Measurements from ENCODE around the gene RAB33A.

RAB33A gene

DNA sequence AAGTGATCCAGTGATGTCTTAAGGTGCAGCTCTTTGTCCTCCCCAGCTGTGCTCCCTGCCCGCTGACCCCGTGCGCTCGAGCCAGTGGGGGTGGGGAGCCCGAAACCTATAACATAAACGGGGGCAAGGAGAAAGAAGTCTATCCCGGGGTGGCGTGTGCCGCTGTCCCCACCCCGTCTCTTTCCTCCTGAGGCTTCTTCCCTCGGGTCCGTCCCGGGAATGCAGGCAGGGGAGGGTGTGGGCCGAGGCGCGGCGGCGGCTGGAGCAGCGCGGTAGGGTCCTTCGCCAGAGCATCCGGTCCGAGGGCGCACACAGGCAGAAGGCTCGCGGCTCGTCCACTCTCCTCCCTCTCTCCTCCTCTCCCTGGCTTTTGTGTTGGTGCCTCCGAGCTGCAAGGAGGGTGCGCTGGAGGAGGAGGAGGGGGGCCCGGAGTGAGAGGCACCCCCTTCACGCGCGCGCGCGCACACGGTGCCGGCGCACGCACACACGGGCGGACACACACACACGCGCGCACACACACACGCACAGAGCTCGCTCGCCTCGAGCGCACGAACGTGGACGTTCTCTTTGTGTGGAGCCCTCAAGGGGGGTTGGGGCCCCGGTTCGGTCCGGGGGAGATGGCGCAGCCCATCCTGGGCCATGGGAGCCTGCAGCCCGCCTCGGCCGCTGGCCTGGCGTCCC lies at the start of gene RAB33A:
RAB33A (plus strand) TSS at position 517 of the 681 bp plus-strand sequence; CDS start at position 618, 101 bp downstream.
- DNase-seq (ENCODE audit: low read depth): peak; percentile 15

DNA sequence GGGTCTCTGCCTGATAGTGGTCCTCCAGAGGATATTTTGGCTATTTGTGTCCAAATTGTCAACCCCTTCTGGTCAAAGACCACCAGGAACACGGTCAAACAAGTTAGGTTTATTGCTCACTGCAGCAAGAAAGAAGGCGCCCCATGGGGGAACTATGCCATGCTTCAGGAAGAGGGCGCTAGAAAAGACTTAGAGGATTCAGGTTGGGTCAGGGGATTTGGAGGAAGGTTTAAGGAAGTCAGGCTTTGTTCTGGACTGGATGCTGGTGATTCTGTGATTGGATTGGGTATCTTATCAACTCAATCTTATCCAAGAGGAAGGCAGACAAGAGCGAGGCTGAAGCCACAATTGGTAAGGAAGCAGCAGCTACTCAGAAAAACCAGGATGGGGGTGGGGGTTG lies 47.2 kb upstream of the RAB33A start:
- no peak for DNase-seq (ENCODE audit: low read depth)

DNA sequence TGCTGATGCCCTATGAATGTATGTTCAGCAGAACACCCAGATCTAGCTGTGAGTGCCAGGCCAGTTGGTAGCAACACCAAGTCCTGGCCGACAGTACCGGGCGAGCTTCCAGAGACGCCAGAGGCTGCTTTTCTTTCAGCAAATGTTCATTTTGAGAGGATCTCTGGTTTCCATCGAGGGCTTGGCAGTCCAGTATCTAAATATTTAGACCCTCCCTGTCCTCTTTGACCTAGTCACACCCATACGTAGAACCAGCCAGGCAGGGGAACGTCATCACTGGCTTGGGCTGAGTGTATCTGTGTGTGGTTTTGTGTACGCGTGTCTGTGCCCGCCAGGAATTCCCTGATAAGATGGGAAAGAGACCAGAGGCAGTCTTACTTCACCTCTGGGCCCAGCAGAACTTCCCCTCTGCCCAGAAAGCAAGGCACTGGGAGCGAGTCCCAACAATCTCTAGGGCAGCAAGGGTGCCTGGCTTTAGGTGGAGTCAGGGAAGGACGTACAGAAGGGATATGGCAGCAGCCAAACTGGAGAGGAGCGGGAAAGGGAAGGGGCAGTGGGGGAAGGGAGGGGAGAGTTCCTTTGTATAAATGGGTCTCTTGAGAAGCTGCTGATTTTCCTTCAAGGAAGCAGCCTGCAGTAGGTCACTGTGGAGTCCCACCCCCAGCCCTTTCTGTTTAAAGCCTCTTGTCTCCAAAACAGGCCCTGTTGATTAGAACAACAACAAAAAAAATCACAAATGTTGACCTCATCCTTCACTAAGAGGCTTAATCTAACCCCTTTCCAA lies 46.5 kb upstream of the RAB33A start:
- no peak for DNase-seq (ENCODE audit: low read depth)

DNA sequence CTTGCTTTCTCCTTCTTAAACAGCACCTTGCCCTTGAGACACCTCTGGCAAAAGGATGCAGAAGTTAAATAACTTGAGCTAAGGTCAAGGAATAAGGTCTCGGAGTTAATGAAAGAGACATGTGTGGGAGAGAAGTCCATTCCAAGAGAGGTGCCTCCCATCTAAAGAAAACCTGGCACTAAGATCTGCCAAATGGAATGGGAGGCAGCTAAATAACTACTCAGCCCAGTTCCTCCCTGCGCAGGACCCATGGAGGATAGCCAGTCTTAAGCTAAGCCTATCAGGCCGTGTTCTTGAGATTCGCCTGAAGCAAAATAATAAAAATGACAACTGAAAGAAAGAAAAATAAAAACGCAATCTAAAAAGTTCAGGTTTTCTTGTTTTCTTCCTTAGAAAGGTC lies 40.8 kb upstream of the RAB33A start:
- no peak for DNase-seq (ENCODE audit: low read depth)

DNA sequence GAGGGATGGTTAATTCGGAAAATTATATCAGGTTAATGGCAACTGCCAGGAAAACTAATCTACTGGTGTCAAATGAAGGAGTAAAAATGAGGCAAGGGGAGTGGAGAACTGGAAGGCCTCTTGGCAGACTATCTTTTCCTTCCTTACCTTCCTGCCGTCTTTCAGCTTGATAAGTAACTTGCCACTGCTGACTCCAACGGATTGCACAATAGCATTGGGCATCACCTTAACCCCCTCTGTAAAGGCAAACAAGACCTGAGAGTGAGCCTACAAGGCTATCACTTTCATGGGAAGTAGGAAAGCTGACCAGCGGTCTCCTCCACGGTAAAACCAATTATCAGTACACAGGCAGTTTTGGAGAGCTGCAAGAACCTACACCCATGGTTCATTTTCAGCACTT lies 35.3 kb upstream of the RAB33A start:
- no peak for DNase-seq (ENCODE audit: low read depth)

DNA sequence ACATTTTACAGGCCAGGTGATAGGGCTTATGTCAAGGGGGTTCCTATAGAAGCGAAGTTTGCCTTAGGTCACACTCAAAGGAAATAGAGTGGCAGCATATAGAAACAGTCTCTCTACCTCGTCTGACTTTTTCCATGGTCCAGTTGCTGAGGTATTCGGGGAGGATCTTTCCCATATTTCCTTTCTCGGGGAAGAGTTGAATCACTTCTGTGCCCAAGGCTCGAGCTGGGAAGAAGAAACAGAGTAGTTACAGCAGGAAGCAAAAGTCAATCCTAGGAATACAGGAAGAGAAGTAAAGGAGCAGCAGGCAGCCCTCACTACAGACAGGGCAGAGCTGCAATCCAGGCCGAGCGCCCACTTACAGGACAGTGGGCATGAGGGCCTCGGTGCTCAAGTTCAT lies 34.8 kb upstream of the RAB33A start:
- no peak for DNase-seq (ENCODE audit: low read depth)

DNA sequence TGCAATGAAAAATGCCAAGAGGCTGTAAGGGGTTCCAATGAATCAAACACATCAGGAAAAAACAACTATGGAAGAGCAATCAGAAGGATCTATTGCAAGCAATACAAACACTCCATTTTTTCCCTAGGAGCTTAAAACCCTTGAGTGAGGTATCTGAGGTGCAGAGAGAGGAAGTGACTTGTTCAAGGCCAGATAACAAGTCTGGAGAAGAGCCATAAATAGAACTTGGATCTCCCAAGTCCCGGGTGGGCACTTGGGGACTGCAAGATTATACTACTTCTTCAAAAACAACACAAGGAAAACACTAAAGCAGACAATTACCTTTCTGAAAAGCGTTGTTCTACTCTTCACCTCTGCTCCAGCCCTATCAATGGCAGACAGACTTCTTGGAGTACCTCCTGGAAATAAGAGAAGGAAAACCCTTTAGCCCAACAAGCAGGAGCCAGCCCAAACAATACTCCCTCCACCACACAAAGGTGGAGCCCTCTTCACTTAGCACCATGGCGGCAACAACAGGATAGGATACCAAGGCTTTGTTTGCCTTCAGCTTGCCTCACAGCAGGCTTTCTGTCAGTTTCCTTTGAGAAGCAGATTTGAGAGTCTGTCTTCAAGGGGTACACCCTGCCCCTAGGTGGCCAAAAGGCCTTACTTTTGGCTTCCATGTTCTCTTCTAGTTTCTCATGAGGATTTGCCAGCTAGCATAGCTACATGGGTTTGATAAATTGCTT lies 32.1 kb upstream of the RAB33A start:
- no peak for DNase-seq (ENCODE audit: low read depth)

DNA sequence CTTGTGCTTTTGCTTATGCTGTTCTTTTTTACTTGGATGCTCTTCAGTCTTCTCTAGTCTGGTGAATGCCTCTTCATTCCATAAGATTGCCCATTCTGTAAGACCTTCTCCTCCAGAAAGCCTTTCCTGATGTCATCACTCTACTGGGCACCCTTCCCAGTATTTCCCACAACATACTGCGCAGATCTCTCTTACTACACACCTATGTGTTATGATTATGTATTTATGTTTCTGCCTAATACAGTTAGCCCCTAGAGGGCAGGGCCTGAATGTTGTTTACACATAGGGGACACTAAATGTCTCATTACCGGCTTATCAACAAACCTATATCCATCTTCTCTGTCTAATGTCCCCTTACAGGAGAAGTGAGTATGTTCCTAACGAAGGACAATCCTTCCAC lies 27.3 kb upstream of the RAB33A start:
- DNase-seq (ENCODE audit: low read depth): no peak

DNA sequence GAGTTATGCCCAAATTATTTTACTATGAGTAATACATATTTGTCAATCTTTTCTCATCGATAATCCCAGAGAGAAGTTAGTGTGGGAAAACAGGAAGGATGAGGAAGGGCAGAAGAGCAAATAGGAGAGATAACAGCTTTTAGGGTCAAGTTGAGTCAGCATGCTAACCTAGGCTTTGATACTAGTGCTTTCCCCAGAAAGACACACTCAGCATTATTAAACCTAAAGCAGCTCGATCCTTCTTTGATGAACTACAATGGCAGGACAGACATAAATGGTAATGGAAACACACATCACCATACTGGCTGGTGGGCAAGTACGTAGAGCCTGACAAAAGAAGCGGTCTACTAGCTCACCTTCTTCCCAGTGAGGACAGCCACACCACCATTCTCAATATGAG lies 26.6 kb upstream of the RAB33A start:
- DNase-seq (ENCODE audit: low read depth): no peak

DNA sequence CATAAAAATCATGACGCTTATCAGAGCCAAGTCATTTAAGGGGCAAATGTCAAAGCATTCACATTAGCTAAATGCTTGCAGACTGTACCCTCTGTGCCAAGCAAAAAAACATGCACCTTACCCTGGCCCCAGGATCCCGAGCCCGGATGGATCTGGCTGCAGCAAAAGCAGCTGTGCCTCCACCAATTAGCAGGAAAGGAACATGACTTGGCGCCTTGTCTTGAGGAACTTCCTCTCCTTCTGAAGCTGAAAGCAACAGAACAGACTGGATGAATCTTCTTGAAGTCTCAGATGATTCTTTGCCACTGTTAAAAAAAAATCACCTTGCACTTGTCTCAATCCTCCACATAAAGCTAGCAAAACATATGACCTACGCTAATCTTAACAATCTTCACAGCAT lies 24.1 kb upstream of the RAB33A start:
- no peak for DNase-seq (ENCODE audit: low read depth)

DNA sequence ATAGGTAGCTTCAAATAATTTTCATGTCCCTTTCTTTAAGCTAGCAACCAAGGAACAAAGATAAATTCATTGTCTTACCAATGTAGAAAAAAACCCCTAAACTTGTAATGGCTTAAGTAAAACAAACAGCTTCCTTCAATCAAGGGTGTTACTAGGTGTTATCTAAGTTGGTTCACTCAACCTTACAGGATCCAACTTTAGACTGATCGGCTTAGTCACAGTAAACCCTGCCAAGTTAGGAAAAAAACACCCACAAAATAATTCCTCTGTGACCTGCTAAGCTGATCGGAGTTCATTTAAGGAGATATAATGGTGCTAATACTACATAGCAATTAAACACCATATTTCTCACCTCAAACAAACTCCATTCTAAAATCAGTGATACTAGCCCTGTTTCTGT lies 16.2 kb upstream of the RAB33A start:
- no peak for DNase-seq (ENCODE audit: low read depth)

DNA sequence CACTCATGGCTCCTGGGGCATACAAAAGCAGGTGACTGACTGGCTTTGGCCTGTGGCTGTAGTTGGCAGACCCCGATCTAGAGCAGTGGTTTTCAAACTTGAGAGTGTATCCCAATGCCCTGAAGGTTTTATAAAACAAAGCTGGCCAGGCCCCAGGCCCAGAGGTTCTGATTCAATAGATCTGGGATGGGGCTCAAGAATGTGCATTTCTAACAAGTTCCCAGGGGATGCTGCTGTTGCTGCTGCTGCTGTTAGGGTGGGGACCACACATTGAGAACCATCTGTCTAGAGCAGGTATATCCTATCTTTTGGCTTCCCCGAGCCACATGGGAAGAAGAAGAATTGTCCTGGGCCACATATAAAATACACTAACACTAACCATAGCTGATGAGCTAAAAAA lies 13.5 kb upstream of the RAB33A start:
- DNase-seq (ENCODE audit: low read depth): no peak

DNA sequence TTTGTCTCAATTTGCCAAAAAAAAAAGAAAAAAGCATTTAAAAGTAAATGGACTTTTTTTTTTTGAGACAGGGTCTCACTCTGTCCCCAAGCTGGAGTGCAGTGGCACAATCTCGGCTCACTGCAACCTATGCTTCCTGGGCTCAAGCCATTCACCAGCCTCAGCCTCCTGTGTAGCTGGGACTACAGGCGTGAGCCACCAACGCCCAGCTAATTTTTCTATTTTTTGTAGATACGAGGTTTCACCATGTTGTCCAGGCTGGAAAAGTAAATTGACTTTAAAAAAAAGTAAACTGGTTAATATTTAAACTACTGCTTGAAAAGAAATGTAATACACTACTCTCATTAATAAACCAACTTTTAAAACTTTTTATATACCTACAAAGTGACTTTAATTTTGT lies 12.0 kb upstream of the RAB33A start:
- DNase-seq (ENCODE audit: low read depth): no peak

DNA sequence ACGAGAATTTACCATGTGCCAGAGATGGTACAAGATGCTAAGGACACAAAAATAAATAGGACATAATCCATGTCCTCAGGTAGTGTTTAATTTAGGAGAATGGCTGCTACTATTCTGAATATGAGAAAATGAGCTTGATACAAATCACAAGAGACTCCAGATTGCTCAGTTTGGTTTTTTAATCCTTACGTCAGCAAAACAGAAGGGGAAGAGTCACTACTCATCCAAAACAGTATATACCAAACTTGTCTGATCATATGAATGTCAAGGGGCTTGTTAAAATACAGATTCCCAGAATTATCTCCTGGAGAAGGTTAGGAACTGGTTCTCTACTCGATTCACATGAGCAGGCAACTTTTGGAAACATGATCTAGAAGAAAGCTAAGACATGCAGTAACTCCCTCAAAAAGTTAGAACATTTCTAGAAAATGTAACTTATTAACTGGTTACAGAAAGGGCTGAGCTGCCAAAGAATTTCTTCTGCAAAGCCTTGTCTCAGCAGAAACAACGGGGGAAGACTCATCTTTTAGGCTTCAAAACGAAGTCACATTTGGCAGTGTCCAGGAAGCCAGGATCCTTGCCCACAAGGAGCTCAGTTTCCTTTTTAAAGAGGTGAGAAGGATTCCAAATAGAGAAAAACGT lies 9.5 kb upstream of the RAB33A start:
- DNase-seq (ENCODE audit: low read depth): no peak

DNA sequence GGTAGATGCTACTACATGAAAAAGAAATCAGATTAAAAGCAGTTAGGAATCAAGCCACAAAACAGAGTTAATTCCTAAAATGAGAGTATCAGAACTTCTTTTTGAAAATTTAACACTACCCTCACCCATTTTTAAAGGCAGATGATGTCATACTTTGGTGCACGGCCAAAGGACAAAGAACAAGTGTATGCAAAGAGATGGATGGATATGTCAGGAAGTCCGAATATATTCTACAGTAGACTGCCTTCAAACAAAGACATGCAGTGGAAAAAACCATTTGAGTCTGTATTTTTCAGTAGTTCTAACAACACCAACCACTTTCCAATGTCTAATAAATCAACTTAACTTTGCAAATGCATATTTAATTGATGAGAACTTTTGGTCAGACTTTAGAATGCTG lies 8.4 kb upstream of the RAB33A start:
- DNase-seq (ENCODE audit: low read depth): no peak

DNA sequence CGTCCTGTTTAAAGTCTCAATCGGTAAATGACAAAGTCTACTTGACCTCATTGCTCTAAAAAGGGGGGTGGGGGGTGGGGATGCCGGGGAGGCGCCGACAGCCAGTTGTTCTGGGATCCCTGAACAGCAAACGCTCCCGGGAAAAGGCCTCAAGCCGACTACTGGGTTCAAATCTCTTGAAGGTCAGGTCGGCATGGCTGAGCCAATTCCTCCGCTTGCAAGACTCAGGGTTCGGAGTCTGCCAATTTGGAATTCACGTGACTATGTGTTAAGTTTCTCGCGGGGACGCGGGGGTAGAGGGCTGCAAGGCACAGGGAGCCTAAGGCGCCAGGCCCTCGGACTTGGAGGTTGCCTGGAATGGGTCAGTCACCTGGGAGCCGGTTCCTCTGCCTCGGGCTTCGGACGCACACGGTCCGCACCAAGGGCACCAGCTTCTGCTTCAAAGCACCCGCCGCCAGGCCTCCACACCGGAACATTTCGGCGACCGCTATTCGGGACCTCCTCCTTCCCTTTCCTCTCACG lies 6.5 kb upstream of the RAB33A start:
- DNase-seq (ENCODE audit: low read depth): no peak

DNA sequence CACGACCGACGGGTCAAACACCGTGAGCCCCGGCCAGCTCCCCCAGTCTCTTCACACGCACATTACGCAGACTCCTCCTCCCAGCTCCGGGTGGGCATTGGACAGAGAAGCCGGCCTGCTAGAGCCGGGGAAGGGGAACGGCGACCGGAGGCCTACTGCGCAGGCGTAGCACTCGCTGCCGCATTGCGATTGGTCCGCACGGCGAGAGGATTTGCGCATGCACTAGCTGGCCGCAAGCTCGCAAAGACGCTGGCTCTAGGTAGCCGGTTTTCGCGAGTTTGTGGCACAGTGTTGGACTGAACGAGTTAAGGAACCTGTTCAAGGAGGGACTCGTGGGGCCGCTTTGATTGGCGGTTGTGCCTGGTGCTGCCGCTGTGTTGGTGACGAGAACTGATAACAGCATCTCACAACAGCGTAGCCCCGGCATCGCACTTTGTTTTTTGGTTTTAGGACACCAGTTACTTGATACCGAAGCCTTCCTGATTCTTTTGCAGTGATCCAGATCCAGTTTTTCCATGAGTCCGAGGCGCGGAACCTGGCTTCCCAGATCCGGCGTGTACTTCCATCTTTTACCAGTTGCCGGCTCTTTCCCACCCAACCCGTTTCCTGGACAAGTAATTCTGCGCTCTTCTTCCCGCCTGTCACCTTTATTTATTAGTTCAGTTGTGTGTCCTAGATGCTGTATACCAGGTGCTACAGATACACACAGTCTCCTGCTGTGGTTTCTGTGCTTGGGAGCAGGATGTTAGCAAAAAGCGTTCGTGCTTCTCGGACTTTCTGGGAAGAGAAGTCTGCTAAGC lies 5.9 kb upstream of the RAB33A start, which contains the start of gene AIFM1:
AIFM1 (minus strand) TSS at position 139 of the 800 bp plus-strand sequence. CDS start 185 bp downstream, outside the sequence.
- peak; percentile 83 for DNase-seq (ENCODE audit: low read depth)

DNA sequence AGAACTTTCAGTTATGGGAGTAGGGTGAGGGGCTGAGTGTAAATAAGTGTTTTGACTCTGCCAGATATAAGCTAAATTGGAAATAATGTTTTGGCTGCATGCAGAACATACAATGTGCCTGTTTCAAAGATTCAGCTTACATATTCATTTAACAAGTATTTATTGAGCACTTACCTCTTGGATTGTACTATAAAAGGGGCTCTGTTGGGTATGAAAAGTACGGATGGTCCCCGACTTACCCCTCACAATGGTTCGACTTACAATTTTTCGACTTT lies 5.3 kb upstream of the RAB33A start:
- no peak for DNase-seq (ENCODE audit: low read depth)

DNA sequence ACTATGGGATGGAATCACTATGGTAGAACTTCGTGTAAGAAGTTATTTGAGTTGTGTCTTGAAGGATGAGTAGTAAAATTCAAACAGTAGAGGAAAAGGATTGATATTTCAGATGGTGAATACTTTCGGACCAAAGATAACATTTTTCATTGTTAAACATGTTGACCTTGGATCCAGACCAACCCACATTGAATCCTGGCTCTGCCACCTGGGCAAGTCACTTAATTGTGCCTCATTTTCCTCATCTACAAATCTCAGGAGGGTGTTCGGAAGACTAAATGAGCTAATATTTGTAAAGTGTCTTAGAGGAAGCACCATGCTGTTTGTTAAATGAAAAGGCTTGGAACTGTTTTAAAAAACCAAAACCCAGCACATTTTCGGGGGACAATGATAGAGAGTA lies 4.7 kb upstream of the RAB33A start:
- DNase-seq (ENCODE audit: low read depth): no peak

DNA sequence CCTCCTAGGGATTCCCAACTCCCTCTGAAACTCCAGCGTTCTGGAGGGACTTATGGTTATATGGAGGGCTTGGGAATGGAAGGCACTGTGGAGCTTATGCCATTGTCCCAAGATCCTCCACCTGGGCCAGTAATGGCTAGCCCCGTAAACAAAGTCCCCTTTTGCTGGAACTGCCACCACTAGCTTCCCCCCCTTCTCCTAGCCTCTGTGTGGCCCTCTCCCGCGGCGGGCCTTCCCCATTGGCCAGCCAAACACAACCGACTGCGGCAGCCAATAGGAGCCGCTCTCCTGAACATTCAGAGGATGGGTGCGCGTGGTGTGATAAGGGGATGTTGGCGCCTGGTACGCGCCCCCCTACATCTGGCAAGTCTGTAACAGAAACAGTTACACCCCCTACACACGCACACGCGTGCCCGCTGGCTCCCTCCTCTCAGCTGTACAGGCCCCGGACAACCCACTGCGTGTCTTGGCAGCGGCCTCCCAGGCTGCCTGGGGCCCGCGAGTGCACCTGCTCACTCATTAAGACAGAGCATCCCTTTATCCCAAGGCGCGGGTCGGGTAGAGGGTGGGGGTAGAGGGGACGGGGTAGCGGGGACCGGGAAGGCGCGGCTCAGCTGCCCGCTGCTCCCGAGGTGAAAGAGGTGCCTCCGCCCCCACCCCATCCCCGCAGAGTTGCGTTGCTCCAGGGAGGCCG lies 863 bp upstream of the RAB33A start:
- DNase-seq (ENCODE audit: low read depth): peak; percentile 60

Data from activated T-cell treated with anti-CD3 and anti-CD28 coated beads for 48 hours (primary cell).